ENCODE data around the gene ZNF639.
A peak's percentile ranks its signal among the peaks of the same experiment; 100 is the strongest.

Gene ZNF639

GRCh38 chr3:179309225-179310078 is 13.4 kb upstream of the ZNF639 start:
- no peak for DNase-seq (ENCODE audit: low spot score)

GRCh38 chr3:179318876-179319275 is 4.0 kb upstream of the ZNF639 start:
- DNase-seq (ENCODE audit: low spot score) = no peak
- no peak for FAIRE-seq

More at GRCh38 chr3:179309225-179310078, 13.4 kb upstream of the ZNF639 start:
- no peak for FAIRE-seq

GRCh38 chr3:179321668-179322285 is 1.1 kb upstream of the ZNF639 start:
- DNase-seq (ENCODE audit: low spot score) (peak; percentile 13), FAIRE-seq (no peak)

- DNase-seq (ENCODE audit: low spot score) (peak; percentile 55), FAIRE-seq (no peak)
These were observed 623 bp downstream of the ZNF639 start for GRCh38 chr3:179323197-179324110.

GRCh38 chr3:179324270-179324754 is 1.5 kb downstream of the ZNF639 start:
- FAIRE-seq (no peak), DNase-seq (ENCODE audit: low spot score) (peak; percentile 15)

GRCh38 chr3:179330438-179330837 is 7.6 kb downstream of the ZNF639 start:
- no peak for FAIRE-seq
- DNase-seq (ENCODE audit: low spot score) = no peak

GRCh38 chr3:179332240-179332639 is 9.4 kb downstream of the ZNF639 start:
- no peak for DNase-seq (ENCODE audit: low spot score)

GRCh38 chr3:179333084-179333483 is 10.3 kb downstream of the ZNF639 start:
- DNase-seq (ENCODE audit: low spot score) (peak; percentile 37), FAIRE-seq (peak; percentile 77)

More at GRCh38 chr3:179332240-179332639, 9.4 kb downstream of the ZNF639 start:
- no peak for FAIRE-seq

- no peak for FAIRE-seq
- DNase-seq (ENCODE audit: low spot score) = no peak
These were observed 13.6 kb downstream of the ZNF639 start for GRCh38 chr3:179336345-179336929.

GRCh38 chr3:179347345-179348194 is 24.7 kb downstream of the ZNF639 start, which contains the start of gene MFN1:
TSS of gene MFN1 (plus strand) at chr3:179347709. CDS start at chr3:179348852, 1,143 bp downstream.
- peak; percentile 87 for FAIRE-seq
- peak; percentile 87 for DNase-seq (ENCODE audit: low spot score)

GRCh38 chr3:179348325-179349013 is 25.6 kb downstream of the ZNF639 start:
- no peak for FAIRE-seq
- no peak for DNase-seq (ENCODE audit: low spot score)

- FAIRE-seq = no peak
- no peak for DNase-seq (ENCODE audit: low spot score)
These were observed 33.2 kb downstream of the ZNF639 start for GRCh38 chr3:179355996-179356395.

- FAIRE-seq (no peak), DNase-seq (ENCODE audit: low spot score) (no peak)
These were observed 40.5 kb downstream of the ZNF639 start for GRCh38 chr3:179363332-179363731.

GRCh38 chr3:179369621-179370020 is 46.8 kb downstream of the ZNF639 start:
- no peak for FAIRE-seq

GRCh38 chr3:179373938-179374337 is 51.1 kb downstream of the ZNF639 start:
- no peak for FAIRE-seq

More at GRCh38 chr3:179369621-179370020, 46.8 kb downstream of the ZNF639 start:
- no peak for DNase-seq (ENCODE audit: low spot score)

GRCh38 chr3:179375091-179375999 is 52.5 kb downstream of the ZNF639 start:
- FAIRE-seq = no peak
- no peak for DNase-seq (ENCODE audit: low spot score)

More at GRCh38 chr3:179373938-179374337, 51.1 kb downstream of the ZNF639 start:
- no peak for DNase-seq (ENCODE audit: low spot score)

- no peak for FAIRE-seq
- DNase-seq (ENCODE audit: low spot score) = no peak
These were observed 53.6 kb downstream of the ZNF639 start for GRCh38 chr3:179376474-179376873.
